ENCODE results near the gene DNAL1. TPM values are rescaled to one million over a fixed set of nuclear protein-coding genes. Genes with fewer than 3 reads are reported as not detected.

The DNAL1 gene
- total RNA-seq, 2 donors from 2014 or later: 8.1 to 8.3 TPM

DNA sequence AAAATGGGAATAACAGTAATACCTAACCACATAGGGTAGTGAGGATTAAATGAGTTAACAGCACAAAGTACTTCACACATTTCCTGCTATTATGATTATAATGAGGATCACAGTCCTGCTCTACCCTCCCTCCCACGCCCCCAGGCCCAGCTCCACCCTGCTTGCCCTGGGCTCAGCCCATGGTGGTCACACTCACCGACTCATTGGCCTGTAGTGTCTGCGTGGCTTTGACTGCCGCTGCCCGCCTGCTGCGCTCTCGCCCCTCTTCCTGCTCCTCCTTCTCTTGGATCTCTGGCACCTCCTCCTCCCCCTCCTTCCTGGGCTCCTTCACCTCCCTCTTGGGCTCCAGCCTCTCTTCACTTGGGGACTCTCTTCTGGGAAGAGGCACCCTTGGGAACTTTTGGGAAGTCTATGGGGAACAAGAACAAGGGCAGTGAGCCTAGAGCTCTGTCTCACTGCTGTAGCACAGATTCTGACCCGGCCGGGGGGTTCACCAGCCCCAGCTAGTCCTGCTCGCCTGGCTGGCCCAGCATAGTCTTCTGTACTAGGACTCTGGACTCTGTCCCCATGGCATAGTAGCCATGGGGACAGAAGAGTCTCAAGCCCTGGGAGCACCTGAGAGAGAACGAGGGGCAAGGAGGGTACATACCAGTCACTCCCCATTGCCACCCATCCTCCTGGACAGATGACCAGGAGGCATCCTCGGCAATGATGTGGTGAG, 76.5 kb downstream of the DNAL1 start:
- H3K9ac ChIP-seq (ENCODE audit: low read depth in 2 of 2, low read length in 2 of 2): no peak overlapping the region
- intact Hi-C loops (cut with DNase I): no loop called here
- H3K36me3 ChIP-seq: peaks cover 31% of the 10 kb centered on the region
- H3K27ac ChIP-seq: no peak overlapping the region
- no peak for DNase-seq
- H3K9me3 ChIP-seq: no peaks in the 10 kb centered on the region
- H3K4me3 ChIP-seq: no peak overlapping the region
- TF ChIP-seq, protein P1, sequence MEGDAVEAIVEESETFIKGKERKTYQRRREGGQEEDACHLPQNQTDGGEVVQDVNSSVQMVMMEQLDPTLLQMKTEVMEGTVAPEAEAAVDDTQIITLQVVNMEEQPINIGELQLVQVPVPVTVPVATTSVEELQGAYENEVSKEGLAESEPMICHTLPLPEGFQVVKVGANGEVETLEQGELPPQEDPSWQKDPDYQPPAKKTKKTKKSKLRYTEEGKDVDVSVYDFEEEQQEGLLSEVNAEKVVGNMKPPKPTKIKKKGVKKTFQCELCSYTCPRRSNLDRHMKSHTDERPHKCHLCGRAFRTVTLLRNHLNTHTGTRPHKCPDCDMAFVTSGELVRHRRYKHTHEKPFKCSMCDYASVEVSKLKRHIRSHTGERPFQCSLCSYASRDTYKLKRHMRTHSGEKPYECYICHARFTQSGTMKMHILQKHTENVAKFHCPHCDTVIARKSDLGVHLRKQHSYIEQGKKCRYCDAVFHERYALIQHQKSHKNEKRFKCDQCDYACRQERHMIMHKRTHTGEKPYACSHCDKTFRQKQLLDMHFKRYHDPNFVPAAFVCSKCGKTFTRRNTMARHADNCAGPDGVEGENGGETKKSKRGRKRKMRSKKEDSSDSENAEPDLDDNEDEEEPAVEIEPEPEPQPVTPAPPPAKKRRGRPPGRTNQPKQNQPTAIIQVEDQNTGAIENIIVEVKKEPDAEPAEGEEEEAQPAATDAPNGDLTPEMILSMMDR (IDR thresholded peaks at IDR 0.05): no peak
- H3K4me1 ChIP-seq: peaks cover 8% of the 10 kb centered on the region
- H3K27me3 ChIP-seq: no peaks in the 10 kb centered on the region

DNA sequence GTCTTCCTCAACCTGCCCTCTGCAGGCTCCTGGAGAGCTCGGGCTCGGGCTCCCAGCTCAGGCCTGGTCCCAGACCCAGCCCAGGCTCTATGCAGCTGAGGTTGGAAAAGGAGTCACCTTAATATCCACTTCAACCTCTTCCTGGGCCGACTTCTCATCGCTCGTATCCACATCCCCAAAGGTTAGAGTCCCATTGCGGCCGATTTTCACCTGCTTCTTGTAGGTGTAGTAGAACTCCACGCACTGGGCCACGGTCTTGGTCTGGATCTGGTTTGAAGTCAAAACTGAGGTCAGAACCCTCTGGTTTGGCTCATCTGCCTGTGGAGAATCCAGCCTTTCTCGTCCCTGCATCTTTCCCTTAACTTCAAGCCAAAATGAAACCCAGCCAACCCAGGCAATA, 77.8 kb downstream of the DNAL1 start:
- TF ChIP-seq, protein P1 (IDR thresholded peaks at IDR 0.05): no peak
- intact Hi-C loops (cut with DNase I): no loop called here
- H3K9ac ChIP-seq (ENCODE audit: low read depth in 2 of 2, low read length in 2 of 2): no peak overlapping the region
- no peak overlapping the region for H3K27ac ChIP-seq
- H3K36me3 ChIP-seq: peaks cover 44% of the 10 kb centered on the region
- no peak overlapping the region for H3K4me3 ChIP-seq
- H3K9me3 ChIP-seq: no peaks in the 10 kb centered on the region
- no peak for DNase-seq
- no peaks in the 10 kb centered on the region for H3K27me3 ChIP-seq
- peaks cover 8% of the 10 kb centered on the region for H3K4me1 ChIP-seq

DNA sequence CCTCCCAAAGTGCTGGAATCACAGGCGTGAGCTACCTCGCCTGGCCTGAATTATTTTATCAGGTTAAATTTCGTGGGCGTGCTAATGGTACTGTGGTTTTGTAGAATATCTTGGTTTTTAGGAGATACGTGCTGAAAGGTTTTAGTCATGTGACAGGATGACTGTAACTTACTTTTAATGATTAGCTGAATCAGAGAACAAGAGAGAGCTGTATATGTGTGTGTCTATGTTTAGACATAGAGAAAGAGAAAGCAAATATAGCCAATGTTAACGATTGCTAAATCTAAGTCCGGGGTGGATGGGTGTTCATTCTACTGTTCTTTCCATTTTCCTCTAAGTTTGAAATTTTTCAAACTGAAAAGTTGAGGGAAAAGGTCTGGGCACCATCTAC, 78.6 kb downstream of the DNAL1 start:
- H3K9ac ChIP-seq (ENCODE audit: low read depth in 2 of 2, low read length in 2 of 2): peak overlapping the region in 1 of 2 donors; percentile 14
- no peak overlapping the region for H3K4me3 ChIP-seq
- TF ChIP-seq, protein P1 (IDR thresholded peaks at IDR 0.05): no peak
- peaks cover 8% of the 10 kb centered on the region for H3K4me1 ChIP-seq
- H3K27me3 ChIP-seq: no peaks in the 10 kb centered on the region
- intact Hi-C loops (cut with DNase I): no loop called here
- no peaks in the 10 kb centered on the region for H3K9me3 ChIP-seq
- DNase-seq: no peak
- peak overlapping the region; percentile 38 for H3K27ac ChIP-seq
- H3K36me3 ChIP-seq: peaks cover 44% of the 10 kb centered on the region

DNA sequence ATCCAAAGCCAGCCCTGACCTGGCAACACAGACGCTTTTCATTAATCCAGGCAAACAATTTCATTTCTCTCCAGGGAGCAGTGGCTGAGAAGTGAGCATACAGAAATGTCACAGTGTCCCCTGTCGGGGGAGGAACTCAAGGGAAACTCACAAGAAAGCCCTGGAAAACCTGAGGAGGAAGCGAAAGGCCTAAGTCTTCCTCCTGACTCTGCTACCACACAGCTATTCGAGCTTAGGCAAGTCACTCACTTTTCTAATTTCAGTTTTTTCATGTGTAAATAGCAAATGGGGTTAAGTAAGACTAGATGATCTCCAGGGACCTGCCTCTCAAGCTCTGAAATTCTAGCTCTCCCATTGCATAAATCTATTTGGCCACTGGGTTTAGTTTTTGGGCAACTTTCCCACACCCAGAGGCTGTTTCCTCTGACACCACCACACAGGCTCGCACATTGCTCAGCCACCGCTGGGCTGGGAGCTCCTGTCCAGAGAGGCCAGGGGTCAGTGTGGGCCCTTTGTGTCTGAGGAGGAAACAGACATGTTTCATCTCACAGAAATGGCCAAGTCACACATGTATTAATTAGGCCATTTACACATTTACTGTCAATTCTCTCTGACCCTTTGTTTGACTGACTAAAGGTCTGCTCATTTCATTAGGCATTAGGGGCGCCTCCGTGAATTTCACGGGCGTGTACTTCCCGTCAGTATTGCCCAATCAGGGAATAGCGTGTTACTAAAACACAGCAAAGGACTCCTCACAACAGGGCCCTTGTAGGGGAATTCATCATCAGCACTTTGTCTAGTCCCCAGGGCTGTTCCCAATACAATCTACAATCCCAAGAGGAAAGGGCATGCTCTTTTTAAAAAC, 79.2 kb downstream of the DNAL1 start:
- peak overlapping the region in 1 of 2 donors; percentile 14 for H3K9ac ChIP-seq (ENCODE audit: low read depth in 2 of 2, low read length in 2 of 2)
- peak; percentile 47 for DNase-seq
- peak overlapping the region; percentile 38 for H3K27ac ChIP-seq
- H3K27me3 ChIP-seq: no peaks in the 10 kb centered on the region
- H3K9me3 ChIP-seq: no peaks in the 10 kb centered on the region
- peaks cover 8% of the 10 kb centered on the region for H3K4me1 ChIP-seq
- TF ChIP-seq, protein P1 (IDR thresholded peaks at IDR 0.05): no peak
- H3K4me3 ChIP-seq: no peak overlapping the region
- peaks cover 40% of the 10 kb centered on the region for H3K36me3 ChIP-seq
- intact Hi-C loops (cut with DNase I): no loop called here

DNA sequence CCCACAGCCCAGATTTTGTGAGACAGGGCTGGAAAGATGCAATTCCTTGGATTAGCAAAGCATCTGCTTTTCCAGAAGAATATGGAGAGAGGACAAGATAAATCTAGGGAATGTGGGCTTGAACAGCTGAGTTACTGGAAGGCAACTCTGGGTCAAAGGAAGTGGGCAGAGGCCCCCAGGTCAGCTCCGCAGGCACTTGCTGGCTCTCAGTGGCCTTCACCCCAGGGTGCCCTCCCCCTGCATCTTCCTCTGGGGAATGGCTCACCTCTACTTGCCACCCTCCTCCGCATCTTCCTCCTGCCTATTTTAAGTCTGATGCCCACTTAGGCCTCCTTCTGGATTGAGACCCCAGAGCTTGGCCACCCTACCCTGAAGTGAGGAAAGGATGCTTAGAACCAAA, 79.9 kb downstream of the DNAL1 start:
- Histone ChIP-seq H3K27me3 (no peaks in the 10 kb centered on the region), H3K36me3 (peaks cover 45% of the 10 kb centered on the region), H3K9me3 (no peaks in the 10 kb centered on the region), H3K27ac (peak overlapping the region; percentile 38), H3K4me3 (no peak overlapping the region), H3K4me1 (peaks cover 8% of the 10 kb centered on the region), H3K9ac (ENCODE audit: low read depth in 2 of 2, low read length in 2 of 2) (peak overlapping the region; percentile 14 to 26)
- intact Hi-C loops (cut with DNase I): no loop called here
- DNase-seq: no peak
- TF ChIP-seq, protein P1 (IDR thresholded peaks at IDR 0.05): no peak

Data from colonic mucosa (tissue), 4 donors.